Activated T-cell treated with anti-CD3 and anti-CD28 coated beads, Interleukin-2, amount 50 U/mL, for 48 hours (primary cell): Measurements from ENCODE around the gene SUSD1.

Source experiments
- DNase-seq, 2 experiments: peaks; one replicate each; pipeline ENCODE4 v3.0.0-alpha.2; 2020

Gene SUSD1

DNA sequence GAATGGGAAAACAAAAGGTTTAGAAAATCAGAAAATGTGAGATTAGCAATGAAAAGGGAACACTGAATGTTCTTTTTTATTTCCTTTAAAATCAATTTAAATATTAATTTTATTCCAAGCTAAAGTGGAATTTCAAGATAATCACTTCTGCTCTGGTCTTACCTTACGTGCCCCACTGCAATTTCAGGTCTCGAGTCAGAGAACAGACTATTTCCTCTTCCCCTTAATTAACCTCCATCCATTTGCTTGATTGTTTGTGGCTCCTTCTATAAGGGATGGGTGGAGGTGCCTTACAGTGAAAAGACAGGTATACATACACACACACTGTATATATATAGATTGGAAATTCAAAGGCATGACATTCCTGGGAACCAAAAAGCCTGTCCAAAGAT is 137.1 kb downstream of the SUSD1 start:
- DNase-seq = no peak

DNA sequence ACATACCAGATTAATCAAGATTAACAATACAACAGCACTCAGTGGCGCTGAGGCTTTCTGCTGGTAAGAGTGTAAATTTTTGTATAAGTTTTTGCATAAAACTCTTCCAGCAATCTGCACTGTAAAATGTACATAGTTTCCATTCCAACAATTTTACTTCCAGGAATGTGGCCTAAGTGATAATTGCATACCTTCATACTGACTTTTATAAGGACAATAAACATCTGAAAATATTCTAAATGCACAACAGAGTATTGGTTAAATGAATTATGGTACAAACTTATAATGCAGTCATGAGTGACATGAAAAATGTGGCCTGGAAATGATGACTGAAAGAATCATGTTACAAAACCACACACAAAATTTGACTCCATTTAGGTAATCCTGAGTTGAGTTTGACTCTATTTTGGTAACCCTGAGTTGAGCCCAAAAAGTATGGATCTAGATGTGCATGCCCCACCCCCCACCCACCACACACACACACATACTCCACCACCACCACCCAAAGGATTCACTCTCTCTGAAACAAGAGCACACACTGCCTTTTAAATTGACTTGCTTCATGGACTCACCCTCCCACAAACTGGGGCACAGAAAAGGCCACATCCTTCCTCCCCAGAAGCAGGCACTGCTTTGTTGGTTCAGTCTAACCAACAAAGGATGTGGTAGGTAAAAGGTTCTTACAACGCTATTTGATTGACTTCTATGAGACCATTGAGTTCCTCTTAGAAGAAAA is 137.6 kb downstream of the SUSD1 start:
- DNase-seq = peak; percentile 70 to 75

DNA sequence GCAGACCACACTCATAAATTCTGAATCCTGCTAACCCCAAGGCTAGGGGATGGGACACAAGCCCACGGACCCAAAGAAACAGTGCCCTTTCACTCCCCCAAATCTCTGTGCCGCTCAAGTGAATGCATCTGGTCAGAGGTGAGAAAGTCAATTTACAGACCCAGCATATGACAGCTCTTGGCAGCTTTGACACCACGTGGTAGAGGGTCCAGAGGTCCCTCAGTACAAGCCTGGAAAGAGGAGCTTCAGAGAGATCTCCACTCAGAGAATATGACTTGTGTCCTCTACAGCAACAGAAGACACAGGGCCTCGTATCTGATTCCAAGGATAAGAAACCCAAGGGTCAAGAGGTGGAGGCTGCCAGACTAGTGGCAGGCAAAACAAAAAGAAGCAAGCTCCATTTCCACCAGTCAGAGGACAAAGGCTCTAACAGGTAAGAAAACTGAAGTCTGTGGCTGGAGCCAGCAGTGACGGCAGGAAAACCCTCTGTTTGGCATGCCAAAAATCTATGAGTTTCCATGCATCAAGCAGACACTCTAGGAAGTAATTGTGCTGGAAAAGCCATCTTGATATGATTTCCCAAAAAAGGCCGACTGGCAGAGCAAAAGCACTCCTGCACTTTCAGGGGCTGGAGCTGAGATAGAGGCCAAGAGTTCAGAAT is 139.8 kb downstream of the SUSD1 start:
- no peak for DNase-seq

DNA sequence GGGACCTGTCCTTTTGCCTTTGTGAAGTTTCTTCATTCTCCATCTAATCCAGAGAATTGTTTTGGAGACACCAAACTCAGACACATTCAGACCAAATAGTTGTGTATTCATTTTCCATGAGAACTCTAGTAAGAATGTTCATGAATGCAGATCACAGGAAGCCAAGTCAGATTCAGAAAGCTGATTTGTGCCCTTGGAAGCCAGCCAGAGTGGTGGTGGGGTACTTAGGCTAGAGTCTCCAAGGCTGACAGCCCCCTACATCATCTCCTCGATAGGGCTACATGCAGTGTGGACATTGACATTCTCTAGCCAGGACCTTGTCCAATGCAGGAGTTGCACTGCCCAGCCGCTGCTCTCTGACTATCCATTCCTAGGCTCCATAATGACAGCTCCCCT is 140.9 kb downstream of the SUSD1 start:
- peak in 1 of 2 experiments; percentile 34 for DNase-seq

DNA sequence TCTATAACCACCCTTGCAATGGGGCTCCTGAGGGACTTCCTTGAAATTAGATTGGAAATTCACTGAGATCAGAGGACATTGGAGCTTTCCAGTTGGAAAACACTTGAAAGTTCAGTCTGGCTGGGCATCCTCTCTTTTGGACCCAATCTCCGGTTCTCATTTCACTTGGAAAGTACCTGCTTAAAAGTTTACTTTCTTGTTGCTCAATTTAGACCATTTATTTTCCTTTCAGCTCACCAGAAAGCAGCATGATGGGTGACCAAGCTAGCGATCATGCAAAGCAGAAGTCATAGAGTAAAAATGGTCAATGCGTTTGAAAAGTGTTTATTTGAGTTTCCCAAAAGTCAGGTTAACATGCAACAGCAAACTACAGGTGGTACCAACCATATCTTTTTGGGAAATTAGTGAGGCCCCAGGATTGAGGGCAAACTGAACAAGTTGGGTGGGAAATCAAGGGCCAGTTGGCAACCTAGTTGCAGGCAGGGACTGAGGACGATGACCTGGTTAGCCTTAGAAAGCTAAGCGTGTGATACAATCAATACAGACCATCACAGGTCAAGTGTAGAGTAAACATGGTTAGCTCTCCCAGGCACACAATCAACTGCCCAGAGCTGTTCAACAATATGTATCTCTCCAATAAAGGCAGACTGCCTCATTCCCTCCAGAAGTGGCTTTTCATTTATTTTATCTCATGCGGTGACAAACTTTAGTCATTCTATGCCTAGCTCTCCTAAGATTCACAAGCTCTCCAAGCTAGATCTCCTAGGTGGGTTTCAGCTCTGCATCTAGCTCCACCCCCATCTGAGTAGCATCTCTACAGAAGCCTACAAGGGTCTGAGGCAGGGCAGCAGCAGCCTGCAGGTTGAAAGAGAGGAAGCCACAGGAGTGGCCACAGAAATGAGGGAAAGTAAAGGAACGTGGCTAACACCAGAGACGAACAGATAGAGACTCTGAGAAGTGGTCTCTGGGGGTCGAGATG is 141.6 kb downstream of the SUSD1 start:
- DNase-seq = no peak

DNA sequence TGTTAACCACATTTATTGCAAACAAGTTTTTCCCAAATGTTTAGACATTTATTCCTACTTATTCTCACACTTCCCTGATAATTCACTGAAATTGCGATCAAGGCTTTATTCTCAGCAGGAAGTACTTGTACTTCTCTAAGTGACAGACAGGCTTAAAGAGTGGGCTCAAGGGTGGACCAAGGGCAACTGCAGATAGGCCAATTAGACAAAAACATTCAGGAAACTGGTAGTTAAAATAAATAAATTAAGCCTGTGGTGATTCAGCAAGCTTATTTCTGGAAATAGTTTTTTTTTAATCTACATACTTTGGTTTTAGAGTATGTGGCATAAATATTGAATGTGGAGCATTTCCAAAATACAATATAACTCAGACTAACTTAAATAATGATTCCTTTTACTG is 142.4 kb downstream of the SUSD1 start:
- DNase-seq = no peak

DNA sequence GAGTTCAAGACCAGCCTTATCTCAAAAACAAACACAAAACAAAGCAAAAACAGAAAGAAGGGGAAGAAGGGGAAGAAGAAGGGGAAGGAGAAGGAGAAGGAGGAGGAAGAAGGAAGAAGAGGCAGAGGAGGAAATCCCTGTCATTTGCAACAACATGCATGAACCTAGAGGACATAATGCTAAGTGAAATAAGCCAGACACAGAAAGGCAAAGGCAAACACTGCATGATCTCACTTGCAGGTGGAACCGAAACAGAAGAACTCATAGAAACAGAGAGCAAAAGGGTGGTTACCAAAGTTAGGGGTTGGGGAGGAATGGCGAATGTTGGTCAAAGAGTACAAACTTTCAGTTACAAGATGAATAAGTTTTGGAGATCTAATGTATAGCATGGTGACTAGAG is 143.1 kb downstream of the SUSD1 start:
- DNase-seq = peak in 1 of 2 experiments; percentile 26

DNA sequence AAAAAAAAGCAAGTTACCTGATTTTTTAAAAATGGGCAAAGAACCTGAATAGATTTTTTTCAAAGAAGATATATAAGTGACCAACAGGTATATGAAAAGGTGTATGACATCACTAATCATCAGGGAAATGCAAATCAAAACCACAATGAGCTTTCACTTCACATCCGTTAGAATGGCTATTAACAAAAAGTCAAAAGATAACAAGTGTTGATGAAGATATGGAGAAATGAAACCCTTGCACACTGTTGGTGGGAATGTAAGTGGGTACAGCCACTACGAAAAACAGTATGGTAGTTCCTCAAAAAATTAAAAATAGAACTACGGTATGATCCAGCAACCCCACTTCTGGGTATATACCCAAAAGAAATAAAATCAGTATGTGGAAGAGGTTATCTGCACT is 143.7 kb downstream of the SUSD1 start:
- DNase-seq = no peak

DNA sequence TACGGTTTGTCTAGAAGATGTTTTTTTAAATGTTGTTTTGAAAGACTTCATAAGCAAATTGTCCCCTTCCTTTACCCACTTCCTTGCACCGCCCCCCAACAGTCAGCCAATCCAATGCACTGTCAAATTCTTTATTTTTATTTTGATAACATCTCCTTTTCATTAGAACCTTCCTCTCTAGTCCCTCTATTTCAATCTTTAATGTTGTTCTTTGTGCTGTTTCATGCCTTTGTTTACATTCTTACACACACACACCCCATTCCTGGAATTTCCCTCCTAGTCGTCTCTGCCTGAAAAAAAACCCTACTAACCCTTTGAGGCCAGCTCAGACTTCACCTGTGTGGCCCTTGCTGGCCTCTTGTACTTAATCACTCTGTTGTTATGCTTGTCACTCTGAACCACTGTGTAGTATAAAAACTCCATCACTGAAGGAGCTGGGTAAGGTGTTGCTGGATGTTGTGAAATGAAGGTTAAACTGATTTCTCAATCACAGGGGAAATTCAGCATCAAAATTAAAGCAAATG is 145.1 kb downstream of the SUSD1 start:
- DNase-seq = no peak

DNA sequence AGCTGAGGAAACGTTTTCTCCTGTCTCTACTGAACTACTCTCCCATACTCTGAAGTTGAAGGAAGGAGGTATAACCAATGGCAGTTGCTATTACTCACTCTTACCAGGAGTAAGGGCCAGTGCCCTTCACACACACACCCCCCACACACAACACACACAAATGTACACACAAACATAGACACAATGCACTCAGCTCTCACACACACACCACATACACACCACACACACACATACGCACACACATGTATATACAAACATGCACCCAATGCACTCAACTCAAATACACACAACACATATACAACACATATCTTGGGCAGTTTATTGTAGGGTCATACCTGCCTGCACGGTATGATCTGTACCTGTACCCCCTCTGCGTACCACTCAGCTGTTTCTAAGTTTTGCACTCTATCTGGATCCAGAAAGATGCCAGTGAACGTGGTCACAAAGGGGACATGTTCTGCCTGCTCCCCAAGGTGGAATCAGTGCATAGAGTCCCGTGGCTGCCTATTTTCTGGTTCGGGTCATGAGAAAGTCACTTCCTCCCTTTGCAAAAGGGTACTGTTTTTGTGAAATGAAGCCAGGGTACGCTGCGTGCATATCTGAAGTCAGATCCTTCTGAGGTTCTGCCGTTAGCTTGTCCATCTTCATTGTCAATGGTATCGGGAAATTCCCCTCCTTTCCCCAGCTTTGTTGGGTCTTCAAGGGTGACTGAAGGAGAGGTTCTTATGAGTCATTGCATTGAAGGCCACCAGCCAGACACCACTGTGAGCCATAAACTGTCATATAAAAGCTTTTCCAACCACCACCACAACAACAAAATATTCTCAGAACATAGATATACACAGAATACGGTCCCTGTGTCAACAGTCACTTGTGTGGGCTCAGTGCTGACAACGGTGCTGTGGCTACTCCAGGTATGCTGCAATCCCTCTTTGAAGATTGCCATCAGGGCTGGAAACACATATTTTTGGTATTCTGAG is 146.6 kb downstream of the SUSD1 start:
- DNase-seq = peak in 1 of 2 experiments; percentile 43

DNA sequence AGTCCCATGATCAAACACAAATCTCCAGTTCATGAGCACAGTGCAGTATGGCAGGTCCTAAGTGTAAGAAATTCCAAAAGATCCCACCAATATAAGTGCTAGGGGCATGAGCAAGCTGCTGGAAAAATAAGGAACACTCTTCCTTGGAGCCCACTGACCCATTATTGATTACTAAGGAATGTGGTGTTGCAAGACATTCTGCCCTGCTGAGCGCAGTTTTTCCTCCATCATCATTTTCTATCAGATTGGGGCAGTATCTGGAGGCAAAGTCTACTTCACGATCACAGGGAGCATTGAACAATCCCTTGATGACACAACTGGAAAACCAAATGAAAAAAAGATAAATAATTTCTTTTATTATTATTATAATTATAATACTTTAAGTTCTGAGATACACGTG is 149.2 kb downstream of the SUSD1 start:
- no peak for DNase-seq

DNA sequence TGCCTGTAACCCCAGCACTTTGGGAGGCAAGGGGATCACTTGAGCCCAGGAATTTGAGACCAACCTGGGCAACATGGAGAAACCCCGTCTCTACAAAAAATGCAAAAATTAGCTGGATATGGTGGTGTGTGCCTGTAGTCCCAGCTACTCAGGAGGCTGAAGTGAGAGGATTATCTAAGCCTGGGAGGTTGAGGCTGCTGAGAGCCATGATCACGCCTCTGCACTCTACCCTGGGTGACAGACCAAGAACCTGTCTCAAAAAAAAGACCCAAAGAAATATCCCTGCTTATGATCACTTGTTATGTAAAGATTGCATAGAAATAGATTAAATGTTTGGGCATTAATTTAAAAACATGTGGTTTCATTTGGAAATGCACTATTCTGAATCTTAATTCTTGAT is 153.4 kb downstream of the SUSD1 start:
- no peak for DNase-seq

DNA sequence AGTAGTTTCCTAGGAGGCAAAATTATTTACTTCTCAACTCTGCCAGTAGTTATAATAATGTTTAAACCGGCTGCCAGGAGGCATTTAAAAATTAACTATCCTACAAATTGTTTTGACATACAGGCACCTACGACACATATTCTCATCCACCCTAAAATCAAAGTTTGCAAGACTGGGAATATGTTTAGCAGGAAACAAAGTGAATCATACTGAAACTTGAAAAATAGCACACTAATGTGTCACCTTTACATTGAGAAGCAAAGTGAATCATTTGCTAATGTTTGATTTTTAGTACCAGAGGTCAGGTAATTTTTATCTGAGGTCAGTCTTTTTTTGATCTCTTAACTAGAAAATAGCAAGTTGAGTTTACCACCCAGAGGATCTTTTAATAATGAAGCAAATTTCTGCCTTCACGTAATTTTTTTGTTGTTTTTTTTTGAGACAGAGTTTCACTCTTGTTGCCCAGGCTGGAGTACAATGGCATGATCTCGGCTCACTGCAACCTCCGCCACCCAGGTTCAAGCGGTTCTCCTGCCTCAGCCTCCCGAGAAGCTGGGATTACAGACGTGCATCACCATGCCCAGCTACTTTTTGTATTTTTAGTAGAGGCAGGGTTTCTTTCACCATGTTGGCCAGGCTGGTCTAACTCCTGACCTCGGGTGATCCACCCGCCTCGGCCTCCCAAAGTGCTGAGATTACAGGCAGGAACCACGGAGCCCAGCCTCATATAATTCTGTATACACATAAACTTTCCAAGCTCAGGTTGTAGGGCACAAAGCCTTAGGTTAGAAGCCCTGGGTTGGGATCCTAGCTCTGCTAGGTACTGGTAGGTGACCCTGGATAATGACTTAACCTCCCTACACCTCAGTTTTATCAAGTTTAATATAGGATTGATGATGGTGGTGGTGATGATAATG is 154.2 kb downstream of the SUSD1 start:
- no peak for DNase-seq

DNA sequence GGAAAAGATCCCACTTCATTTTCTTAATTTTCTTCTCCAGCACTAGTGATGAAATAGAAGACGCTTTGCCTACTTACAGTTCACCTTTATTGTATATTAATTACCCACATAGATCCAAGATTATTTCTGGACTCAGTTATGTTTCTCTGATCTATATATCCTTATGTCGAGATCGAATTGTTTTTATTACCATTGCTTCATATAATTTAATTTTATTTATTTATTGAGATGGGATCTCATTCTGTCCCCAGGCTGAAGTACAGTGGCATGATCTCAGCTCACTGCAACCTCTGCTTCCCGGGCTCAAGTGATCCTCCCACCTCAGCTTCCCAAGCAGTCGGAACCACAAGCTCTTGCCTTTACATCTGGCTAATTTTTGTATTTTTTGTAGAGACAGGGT is 157.2 kb downstream of the SUSD1 start:
- no peak for DNase-seq

DNA sequence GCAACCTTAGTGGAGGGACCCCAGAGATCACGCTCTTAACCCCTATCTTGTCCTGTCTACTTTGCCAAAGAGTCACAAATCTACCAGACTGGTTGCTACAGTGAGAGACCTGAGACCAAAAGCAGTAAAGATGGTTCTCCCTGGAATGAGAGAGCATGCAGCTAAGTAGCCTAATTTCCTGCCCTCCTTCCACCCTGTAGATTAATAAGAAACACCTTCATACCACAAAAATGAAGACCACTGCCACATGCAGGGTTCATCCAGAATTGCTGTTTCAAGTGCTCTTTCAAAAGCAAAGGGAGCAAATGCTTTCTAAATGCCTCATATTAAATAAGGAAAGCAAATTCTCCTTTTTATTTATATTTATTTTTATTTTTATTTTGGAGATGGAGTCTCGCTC is 159.4 kb downstream of the SUSD1 start:
- DNase-seq = no peak

DNA sequence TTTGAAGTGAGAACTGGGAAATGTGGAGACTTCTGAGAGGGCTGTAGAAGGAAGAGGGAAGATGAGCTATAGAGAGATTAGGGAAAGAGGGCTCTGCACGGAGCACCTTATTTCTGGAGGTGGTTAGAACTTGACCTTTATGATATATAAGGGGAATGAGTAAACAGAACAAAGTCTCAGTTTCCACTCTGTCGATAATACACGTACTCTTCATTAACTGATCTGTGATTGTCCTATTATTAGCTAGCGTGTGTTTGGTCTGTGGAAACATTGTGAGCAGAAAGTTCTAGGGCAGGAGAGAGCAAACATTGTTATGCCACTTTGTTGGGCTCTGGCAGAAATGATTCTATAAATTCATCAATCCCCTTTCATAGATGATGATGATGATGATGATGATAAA is 159.9 kb downstream of the SUSD1 start:
- no peak for DNase-seq

DNA sequence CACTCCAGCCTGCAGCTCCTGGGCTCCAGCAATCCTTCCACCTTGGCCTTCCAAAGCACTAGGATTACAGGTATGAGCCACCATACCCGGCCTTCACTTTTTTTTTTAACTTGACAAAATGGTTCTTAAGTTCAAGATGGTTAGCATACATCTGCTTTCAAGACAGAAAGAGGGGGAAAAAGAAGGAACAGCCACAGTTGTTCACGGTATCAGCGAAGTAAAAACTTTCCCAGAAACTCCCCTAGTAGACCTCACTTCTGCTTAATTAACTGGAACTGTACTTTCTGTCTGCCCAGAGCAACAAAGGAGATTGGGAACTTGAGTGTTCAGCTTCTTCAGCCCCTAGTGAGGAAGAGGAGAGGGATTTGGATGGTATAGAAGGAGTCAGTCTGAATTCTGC is 161.8 kb downstream of the SUSD1 start:
- DNase-seq = no peak

DNA sequence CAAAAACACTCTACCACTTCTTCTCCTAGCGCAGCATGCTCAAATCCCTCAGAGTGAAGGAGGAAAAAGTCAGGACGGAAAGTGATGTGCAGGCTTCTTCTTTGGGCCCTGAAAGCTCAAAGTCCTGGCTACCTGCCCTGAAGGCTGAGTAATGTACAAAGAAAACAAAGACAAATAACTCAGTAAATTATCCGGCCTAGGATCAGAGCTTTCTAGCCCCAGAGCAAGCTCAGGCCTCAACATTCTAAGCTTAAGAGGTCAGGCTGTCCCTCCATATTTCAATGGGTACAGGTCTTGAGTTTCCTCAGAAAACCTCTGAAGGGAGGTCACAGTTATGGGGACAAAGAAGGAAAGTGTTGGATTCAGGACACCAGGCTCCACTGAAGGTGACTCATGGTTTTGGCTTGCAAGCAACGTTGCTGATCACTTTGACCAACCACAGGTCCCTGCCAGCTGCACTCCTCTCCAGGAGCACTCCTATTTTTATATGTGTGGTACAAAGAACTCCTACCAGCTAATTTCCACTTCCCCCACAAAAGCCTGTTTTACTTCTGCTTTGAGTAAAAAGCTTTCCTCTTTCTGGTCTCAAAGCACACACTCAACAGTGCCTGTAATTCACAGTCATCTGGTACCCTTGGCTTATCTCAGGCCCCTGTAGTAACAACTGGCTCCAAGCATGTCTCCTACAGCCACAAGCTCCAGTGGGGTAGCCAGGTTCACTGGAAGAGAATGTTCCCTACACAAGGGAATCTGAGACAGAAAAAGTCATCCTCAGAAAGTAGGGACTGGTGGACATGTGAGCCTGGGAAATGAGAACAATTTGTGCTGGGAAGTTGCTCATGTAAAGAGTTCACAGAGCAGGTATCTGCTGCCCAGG is 162.8 kb downstream of the SUSD1 start:
- DNase-seq = peak; percentile 55 to 65

DNA sequence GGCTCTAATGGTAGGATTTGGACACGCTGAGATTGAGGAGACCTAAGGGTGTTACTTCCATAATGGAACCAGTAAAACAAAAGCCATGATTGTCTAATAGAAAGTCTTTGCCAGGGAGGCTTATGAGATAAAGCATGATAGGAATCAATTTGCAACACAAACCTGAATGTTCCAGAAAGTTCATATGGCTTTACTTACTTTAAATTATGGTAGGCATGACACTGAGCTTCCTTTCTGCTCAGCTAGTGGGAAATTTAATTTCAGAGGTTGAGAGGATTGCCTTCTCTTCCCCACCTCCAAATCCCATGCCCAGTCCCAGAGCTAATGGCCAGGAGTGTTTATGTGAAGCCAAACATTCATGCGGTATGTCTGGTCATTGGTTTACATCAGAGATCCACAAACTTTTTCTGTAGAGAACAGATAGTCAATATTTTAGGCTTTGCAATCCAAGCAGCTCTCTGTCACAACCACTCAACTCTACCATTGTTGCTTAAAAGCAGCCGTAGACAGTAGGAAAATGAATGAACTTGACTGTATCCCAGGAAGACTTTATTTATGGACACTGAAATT is 164.0 kb downstream of the SUSD1 start:
- no peak for DNase-seq

DNA sequence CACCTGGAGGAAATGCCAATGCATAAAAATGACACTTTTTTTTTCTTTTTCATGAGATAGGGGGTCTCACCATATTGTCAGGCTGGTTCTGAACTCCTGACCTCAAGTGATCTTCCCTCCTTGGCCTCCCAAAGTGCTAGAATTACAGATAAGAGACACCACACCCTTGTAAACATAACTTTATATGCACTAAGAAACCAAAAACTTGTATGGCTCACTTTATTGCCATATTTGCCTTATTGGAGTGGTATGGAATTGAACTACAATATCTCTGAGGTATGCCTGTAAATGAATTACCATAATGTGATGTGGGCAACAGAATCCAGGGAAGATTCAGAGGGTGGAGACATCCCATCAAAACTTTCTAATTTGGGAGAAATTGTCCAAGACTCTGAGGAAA is 164.6 kb downstream of the SUSD1 start:
- no peak for DNase-seq
